ENCODE measurements around the gene STAT6. TPM values are rescaled to one million over a fixed set of nuclear protein-coding genes. Genes with fewer than 3 reads are reported as not detected.

STAT6 gene
- total RNA-seq, 1 donor from 2014 or later = 269 TPM

DNA sequence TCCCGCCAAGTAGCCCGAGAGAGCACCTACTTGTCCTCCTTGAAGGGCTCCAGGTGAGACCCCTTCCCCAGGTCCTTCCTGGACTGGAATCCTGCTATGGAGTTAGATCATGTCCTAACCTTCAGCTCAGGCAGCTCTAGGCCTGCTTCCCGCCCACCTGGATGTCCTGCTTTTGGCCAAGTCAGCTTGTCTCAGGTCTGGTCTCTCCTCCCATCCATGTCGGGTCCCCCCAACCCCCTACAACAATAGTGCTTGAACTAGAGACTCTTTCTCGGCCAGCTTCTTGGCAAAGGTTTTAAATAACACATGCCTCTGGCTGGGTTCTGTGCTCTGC is 18.7 kb downstream of the STAT6 start:
- Histone ChIP-seq H3K27me3 (ENCODE audit: low read depth) (no peaks in the 10 kb centered on the region), H3K9me3 (no peaks in the 10 kb centered on the region), H3K4me1 (peaks cover 52% of the 10 kb centered on the region), H3K27ac (peak overlapping the region; percentile 53), H3K4me3 (no peak overlapping the region), H3K36me3 (peaks cover 65% of the 10 kb centered on the region)
- TF ChIP-seq, protein P1, sequence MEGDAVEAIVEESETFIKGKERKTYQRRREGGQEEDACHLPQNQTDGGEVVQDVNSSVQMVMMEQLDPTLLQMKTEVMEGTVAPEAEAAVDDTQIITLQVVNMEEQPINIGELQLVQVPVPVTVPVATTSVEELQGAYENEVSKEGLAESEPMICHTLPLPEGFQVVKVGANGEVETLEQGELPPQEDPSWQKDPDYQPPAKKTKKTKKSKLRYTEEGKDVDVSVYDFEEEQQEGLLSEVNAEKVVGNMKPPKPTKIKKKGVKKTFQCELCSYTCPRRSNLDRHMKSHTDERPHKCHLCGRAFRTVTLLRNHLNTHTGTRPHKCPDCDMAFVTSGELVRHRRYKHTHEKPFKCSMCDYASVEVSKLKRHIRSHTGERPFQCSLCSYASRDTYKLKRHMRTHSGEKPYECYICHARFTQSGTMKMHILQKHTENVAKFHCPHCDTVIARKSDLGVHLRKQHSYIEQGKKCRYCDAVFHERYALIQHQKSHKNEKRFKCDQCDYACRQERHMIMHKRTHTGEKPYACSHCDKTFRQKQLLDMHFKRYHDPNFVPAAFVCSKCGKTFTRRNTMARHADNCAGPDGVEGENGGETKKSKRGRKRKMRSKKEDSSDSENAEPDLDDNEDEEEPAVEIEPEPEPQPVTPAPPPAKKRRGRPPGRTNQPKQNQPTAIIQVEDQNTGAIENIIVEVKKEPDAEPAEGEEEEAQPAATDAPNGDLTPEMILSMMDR (IDR thresholded peaks at IDR 0.05) = no peak
- ATAC-seq = no peak
- intact Hi-C loops (cut with DNase I) = no loop called here
- DNase-seq = no peak

DNA sequence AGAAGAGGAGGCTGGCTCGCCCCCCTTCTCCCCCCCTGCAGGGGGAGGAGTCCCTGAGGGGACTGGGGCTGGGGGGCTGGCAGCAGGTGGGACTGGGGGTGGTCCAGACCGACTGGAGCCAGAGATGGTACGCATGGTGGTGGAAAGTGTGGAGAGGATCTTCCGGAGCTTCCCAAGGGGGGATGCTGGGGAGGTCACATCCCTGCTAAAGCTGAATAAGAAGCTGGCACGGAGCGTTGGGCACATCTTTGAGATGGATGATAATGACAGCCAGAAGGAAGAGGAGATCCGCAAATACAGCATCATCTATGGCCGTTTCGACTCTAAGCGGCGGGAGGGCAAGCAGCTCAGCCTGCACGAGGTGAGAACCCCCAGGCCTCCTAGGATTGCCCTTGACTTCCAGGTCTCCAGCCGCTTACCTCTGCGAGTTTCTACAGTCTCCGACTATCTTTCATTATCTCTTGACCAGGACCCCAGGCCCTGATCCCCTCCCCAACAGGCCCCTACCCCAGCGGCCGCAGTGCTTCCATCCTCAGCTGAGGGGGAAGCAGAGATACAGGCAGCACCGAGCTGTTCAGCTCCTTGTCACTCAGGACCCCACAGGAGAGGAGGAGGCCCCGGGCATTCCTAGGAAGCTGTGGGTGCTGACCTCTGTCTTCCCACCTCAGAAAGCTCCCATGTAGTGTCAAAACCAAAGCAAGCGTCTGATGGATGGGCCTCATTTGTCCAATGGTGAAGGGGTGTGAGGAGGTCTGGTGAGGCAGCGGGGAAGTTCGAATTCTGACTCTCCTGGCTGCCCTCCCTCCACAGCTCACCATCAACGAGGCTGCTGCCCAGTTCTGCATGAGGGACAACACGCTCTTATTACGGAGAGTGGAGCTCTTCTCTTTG is 19.3 kb downstream of the STAT6 start:
- peak overlapping the region; percentile 88 for H3K27ac ChIP-seq
- peak overlapping the region; percentile 94 for H3K4me3 ChIP-seq
- H3K9me3 ChIP-seq = no peaks in the 10 kb centered on the region
- no peak for DNase-seq
- no peak for ATAC-seq
- peaks cover 59% of the 10 kb centered on the region for H3K36me3 ChIP-seq
- TF ChIP-seq, protein P1 (IDR thresholded peaks at IDR 0.05) = no peak
- no peaks in the 10 kb centered on the region for H3K27me3 ChIP-seq (ENCODE audit: low read depth)
- intact Hi-C loops (cut with DNase I) = no loop called here
- peaks cover 52% of the 10 kb centered on the region for H3K4me1 ChIP-seq

DNA sequence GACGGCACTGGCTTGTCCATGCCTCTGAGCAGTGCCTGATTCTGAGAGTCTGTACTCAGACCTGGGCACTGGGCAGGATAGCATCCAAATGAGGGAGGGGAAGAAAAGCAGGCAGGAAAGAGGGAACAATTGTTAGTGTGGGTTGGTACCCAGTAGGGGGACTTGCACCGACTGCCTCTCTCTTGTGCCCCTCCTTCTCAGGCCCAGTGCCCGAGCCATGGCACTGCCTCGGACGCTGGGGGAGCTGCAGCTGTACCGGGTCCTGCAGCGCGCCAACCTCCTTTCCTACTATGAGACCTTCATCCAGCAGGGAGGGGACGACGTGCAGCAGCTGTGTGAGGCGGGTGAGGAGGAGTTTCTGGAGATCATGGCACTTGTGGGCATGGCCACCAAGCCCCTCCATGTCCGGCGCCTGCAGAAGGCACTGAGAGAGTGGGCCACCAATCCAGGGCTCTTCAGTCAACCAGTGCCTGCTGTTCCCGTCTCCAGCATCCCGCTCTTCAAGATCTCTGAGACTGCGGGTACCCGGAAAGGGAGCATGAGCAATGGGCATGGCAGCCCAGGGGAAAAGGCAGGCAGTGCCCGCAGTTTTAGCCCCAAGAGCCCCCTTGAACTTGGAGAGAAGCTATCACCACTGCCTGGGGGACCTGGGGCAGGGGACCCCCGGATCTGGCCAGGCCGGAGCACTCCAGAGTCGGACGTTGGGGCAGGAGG is 20.1 kb downstream of the STAT6 start:
- Histone ChIP-seq H3K4me3 (peak overlapping the region; percentile 94), H3K9me3 (no peaks in the 10 kb centered on the region), H3K4me1 (peaks cover 58% of the 10 kb centered on the region), H3K27ac (peak overlapping the region; percentile 88), H3K27me3 (ENCODE audit: low read depth) (no peaks in the 10 kb centered on the region), H3K36me3 (peaks cover 51% of the 10 kb centered on the region)
- DNase-seq (no peak), ATAC-seq (no peak)
- intact Hi-C loops (cut with DNase I) = no loop called here
- TF ChIP-seq, protein P1 (IDR thresholded peaks at IDR 0.05) = no peak

DNA sequence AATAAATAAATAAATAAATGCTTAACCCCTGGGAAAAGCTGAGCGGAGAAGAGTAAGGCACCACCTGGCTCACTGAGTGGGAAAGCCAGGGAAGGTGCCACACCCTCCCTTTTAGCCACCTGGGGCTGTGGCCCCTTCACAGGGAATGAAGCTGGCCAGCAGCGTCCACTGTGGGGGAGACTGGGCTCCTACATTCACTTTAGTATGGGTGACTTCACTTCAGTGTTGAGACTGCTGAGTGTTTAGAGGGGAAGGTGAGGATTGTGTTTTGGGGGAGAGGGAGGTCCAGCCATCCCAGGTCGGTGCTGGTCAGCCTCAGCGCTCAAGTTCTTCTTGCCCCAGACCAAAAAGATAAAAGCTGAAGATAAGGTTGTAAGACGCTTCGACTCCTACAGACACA is 20.7 kb downstream of the STAT6 start:
- Histone ChIP-seq H3K36me3 (peaks cover 45% of the 10 kb centered on the region), H3K27ac (peak overlapping the region; percentile 88), H3K27me3 (ENCODE audit: low read depth) (no peaks in the 10 kb centered on the region), H3K9me3 (no peaks in the 10 kb centered on the region), H3K4me3 (peak overlapping the region; percentile 94), H3K4me1 (peaks cover 64% of the 10 kb centered on the region)
- DNase-seq = no peak
- ATAC-seq = no peak
- TF ChIP-seq, protein P1 (IDR thresholded peaks at IDR 0.05) = no peak
- intact Hi-C loops (cut with DNase I) = no loop called here

DNA sequence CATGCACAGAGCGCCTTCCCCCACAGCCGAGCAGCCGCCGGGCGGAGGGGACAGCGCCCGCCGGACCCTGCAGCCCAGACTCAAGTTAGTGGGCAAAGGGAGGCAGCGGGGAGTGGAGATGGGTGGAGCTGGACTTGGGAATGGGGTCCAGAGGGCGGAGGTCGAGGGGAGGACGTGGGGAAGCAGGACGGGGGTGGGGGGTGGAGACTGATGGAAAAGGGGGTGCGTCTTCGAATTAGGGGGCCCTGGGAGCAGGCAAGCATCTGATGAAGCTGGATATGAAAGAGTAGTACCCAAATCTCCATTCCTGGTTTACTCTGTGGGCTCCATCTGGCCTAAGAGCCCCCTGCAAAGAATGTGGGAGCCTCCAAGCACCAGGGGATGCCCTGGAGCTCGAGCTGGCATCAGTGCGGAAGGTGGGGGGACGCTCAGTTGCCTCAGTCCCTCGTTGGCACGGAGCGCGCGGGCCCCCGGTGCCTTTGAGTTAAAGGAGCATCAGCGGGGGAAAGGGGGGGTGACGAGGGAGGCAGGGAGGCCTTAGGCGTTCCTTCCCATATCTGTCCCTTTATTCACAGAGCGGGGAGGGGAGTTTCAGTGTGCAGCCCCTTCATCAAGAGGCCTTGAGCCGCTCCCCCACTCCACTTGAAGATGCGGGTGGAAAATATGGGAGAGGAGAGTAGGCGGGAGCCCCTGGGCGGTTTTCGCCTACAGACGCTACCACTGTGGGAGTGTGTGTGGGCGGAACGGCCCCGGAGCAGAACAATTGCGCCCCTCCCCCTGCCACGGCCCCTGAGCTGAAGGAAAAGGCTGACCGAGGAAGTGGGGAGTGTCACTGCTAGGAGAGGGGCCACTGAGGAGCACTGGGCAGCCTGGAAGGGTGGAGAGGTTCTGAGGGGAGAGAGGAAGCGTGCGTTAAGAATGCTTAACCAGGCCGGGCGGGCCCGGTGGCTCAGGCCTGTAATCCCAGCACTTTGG is 21.6 kb downstream of the STAT6 start:
- DNase-seq = peak; percentile 88
- intact Hi-C loops (cut with DNase I) = no loop called here
- Histone ChIP-seq H3K27ac (peak overlapping the region; percentile 88), H3K27me3 (ENCODE audit: low read depth) (no peaks in the 10 kb centered on the region), H3K9me3 (no peaks in the 10 kb centered on the region), H3K36me3 (peaks cover 36% of the 10 kb centered on the region), H3K4me1 (peaks cover 66% of the 10 kb centered on the region), H3K4me3 (peak overlapping the region; percentile 94)
- TF ChIP-seq, protein P1 (IDR thresholded peaks at IDR 0.05) = no peak
- peak; percentile 9 to 15 for ATAC-seq
